Stimulated activated CD4-positive, alpha-beta T cell treated with anti-CD3 and anti-CD28 coated beads, TNF-alpha, amount 100 ng/mL, for 1 hour (primary cell): Measurements from ENCODE around the gene SURF1.
"Not testable (repeated sequence)": the region's sequence is repeated elsewhere in the genome, so short reads cannot be mapped to it uniquely, and the experiment has no call there.

ENCODE experiments used
- DNase-seq, 3 donors: peaks; one replicate each; pipeline ENCODE4 v3.0.0-alpha.2; 2020; ENCODE audit warnings: low read depth in 3 of 3, low spot score in 1 of 3

SURF1 gene

GRCh38 chr9:133327021-133327420 is 29.3 kb downstream of the SURF1 start:
- not testable (repeated sequence) for DNase-seq

GRCh38 chr9:133323991-133324703 is 32.1 kb downstream of the SURF1 start:
- DNase-seq: no peak

DNA sequence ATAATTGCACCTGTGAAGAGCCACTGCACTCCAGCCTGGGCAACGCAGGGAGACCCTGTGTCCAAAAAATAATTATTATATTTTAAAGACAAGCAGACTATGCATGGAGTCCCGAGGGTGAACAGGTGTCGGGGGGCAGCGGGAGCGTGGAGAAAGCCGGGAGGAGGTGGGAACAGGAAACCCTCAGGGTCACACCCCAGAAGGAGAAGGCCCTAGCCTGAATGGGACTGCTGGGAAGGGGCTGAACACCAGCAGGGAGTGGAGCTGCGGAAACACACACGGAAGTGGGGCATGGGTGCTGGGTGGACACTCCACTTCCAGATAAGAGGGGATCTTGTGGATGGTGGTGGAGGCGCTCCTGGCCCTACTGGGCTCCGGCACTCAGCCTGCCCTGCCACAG is 33.1 kb downstream of the SURF1 start:
- DNase-seq: no peak

DNA sequence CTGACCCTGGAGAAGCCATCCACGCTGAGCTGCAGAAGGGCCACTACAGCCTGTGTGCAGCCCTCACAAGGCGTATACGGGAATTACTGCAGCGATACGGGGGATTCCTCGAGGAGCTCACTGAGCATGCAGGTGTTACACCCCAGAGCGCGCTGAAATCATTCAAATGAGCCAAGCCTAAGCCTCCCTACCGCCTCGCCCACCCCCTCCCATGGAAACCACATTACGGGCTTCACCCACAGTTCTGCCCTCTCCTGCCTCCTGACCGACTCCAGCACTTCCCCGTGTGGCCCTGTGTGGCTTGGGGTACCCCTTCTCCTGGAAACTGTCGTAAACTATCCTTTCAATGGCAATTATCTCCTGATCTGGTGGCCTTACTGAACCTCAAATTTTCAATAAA is 33.6 kb downstream of the SURF1 start:
- DNase-seq: no peak

DNA sequence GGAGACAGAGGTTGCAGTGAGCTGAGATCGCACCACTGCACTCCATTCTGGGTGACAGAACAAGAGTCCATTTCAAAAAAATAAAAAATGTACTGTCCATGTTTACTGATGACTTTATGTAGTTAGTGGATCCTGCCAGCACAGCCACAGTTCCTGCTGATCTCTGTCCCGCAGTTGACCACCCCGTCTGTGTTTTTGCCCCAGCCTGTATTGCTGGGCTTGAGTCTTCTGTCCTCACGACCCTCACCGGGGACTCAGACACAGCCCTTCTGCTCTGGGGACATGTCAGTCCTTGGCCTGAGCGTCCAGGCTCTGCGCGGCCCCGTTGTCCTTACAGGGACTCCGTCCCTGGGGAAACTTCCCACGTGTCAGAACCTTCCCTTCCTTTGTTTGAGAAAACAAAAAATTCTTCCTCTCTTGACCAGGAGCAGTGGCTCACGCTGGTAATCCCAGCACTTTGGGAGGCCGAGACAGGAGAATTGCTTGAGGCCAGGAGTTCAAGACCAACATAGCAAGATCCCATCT is 34.8 kb downstream of the SURF1 start:
- DNase-seq: no peak

GRCh38 chr9:133320421-133320881 is 35.8 kb downstream of the SURF1 start:
- DNase-seq: no peak

GRCh38 chr9:133317551-133317950 is 38.7 kb downstream of the SURF1 start:
- DNase-seq: not testable (repeated sequence)

- DNase-seq: no peak
Observed at GRCh38 chr9:133315997-133316396, 40.3 kb downstream of the SURF1 start.

- DNase-seq: no peak
Observed at GRCh38 chr9:133309608-133310007, 46.7 kb downstream of the SURF1 start.

GRCh38 chr9:133307301-133307700 is 49.0 kb downstream of the SURF1 start:
- DNase-seq: no peak

DNA sequence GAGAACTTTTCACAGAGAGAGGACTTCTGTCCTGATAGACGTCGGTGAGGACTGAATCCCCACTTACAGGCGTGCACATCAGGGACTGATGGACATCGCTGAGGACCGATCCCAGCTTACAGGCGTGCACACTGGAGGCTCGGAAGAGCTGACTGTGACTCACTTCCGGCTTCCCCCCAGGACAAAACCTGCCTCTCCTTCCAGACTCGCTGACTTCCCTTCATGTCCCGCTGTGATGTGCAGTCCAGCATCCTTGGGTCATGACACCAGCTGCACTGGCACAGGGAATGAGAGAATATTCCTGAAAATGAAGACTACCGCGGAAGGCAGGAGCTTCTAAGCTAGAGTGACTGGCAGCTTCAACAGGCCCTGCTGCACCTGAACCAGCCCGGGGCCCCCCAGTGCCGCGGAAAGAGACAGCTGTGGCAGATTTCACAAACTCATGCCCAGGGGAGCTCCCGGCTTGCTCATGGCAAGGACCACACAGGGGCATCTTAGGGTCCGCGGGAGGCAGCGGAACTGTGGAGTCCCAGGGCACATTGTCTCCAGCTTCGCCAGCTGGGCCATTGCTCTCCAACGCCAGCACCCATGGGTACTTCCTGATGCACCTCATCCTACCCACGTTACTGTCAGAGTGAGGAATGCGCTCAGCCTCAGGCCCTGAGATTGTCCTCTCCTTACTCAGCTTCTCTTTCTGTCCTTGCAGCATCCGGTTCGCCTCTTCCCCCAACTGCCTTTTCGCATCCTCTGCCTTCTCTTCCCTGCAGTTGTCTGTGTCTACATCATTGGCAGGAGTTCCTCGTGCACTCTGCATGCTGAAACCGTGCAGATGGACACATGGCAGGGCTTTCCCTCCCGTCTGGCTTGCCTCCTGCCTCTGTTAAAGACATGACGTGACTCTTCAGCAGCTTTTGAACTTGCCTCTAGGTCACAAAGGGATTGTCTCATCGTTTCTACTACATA is 49.8 kb downstream of the SURF1 start:
- no peak for DNase-seq

DNA sequence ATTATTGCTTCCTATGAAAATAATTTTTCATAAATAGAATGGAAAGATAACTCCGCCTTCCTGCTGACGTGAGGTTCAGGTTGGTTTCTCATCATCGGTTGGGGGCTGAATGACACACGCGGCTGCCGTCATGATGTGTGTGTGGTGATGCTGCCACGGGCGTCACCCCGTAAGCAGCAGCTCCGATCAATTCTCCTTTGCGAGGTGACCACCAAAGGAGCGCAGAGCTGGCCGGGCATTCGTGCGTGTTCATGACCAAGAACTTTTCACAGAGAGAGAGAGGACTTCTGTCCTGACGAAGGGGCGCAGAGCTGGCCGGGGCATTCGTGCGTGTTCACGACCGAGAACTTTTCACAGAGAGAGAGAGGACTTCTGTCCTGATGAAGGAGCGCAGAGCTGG is 50.6 kb downstream of the SURF1 start:
- DNase-seq: no peak

DNA sequence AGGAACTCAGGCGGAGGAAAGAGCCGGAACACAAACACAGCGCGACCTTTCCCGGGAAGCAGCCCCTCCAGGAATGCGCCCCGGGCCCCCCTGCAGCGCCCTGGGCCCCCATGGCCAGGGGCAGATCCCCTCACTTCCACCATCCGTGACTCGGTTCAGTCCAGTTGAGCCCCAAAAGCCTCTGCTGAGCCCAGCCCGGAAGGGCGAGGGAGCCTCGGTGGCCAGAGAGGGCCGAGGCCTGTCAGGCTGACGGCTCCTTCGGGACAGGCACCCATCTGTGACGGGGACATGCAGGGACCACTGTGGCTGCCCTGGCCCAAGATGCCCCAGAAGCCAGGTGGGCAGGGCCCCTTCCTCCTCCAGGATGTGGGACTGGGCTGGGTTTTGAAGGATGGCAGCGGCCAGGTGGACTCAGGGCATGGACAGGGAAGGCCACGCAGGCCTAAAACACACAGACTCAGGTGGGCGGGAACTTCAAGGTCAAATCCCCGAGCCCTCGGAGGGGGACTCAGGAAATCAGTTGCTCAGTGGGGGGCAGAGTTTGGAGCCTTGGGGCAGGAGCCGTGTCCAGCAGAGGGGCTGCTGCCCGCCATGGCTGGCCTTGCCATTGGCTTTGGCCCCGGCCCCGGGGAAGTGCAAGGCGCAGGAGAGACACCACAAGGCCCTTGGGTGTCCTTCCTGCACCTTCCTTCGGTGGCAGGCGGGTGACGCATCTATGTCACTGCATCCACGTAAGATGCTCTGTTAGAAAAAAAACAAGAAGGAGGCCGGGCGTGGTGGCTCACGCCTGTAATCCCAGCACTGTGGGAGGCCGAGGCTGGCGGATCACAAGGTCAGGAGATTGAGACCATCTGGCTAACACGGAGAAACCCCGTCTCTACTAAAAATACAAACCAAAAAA is 51.6 kb downstream of the SURF1 start:
- DNase-seq: no peak

GRCh38 chr9:133304158-133304470 is 52.2 kb downstream of the SURF1 start:
- DNase-seq: no peak

DNA sequence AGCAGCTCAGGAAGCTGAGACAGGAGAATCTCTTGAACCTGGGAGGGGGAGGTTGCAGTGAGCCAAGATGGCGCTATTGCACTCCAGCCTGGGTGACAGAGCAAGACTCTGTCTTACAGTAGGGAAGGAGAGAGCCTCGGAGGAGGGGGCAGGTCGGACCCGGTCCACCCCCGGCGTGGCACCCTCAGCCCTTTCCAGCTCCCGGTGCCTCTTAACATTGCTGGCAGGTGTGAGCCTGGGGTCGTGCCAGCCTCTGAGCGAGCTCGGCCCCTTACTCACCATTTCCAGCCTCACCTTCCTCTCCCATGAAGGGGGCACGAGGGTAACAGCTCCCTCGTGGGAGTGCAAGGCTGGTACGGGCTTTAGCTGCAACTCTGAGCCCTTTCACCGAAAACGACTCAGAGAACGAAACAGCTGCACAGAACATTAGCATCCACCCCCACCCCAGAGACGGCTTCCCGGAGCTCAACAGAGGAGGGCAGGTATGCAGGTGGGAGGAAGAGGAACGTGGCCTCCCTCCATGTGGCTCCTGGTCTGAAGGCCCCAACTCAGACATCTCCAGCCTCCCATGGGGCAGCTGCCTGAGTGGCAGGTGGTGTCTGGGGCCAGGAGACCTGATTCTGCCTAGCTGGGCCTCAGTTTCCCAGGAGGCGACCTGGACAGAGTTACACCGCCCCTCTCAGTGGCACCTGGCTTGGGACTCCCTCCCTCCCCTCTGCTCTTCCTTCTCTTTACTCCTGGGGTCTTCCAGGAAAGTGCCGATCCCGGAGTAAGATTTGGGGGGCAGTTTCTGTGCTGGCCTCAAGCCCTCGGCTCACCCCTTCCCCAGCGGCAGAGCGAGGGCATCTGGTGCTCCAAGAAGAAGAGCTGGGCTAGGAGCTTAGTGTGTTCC is 52.8 kb downstream of the SURF1 start:
- DNase-seq: no peak
